Peyer's patch (tissue), 4 donors: ENCODE data around the gene SRPRA. TPM values are rescaled to one million over a fixed set of nuclear protein-coding genes. Genes with fewer than 3 reads are reported as not detected.
A peak's percentile ranks its signal among the peaks of the same experiment; 100 is the strongest.

Experiments
- DNase-seq, 3 donors: peaks; one replicate each; pipeline ENCODE4 v3.0.0-alpha.2; 2017 to 2019
- H3K27ac ChIP-seq, 4 donors: fragments of 200-600 bp; sonication (generic); one replicate each; pipeline ENCODE4 v1.5.1; 2016 to 2019
- H3K27me3 ChIP-seq, 2 donors: fragments of 200-600 bp; sonication (generic); one replicate each; pipeline ENCODE4 v1.5.1; 2019
- H3K36me3 ChIP-seq, 3 donors: fragments of 200-600 bp; sonication (generic); one replicate each; pipeline ENCODE4 v1.5.1; 2016 to 2019
- H3K4me1 ChIP-seq, 4 donors: fragments of 200-600 bp; sonication (generic); one replicate each; pipeline ENCODE4 v1.5.1; 2016 to 2019
- H3K4me3 ChIP-seq, 4 donors: fragments of 200-600 bp; sonication (generic); 1 replicate in 3 of 4; 2 replicates in 1 of 4; pipeline ENCODE4 v1.5.1; 2016 to 2019; ENCODE audit warnings: mild to moderate bottlenecking in 1 of 4
- H3K9me3 ChIP-seq, 4 donors: fragments of 200-600 bp; sonication (generic); one replicate each; pipeline ENCODE4 v1.5.1; 2016 to 2019; ENCODE audit warnings: mild to moderate bottlenecking in 1 of 4
- CTCF ChIP-seq, 6 experiments: fragments of 450-650 bp in 4 of 6; fragments of 200-600 bp in 2 of 6; sonication (generic) in 1 of 6; IDR thresholded peaks; one replicate each; pipeline ENCODE4 v1.5.1; 2017 to 2019; ENCODE audit warnings: antibody characterized with exemption in 6 of 6, mild to moderate bottlenecking in 3 of 6, moderate library complexity in 1 of 6
- POLR2A ChIP-seq, 2 donors: fragments of 450-650 bp; IDR thresholded peaks; one replicate each; pipeline ENCODE4 v1.5.1; 2017; ENCODE audit warnings: antibody characterized with exemption in 2 of 2, mild to moderate bottlenecking in 2 of 2, moderate library complexity in 2 of 2
- total RNA-seq, 4 donors: library from RNA; depleted of rRNA; stranded (reverse); fragments of >200 nt; gene quantifications; one replicate each; pipeline ENCODE4 v1.1.0, GENCODE V29; 2016

Gene SRPRA
- total RNA-seq, 4 donors from 2014 or later, result 82.9 to 109 (median 97.9) TPM

GRCh38 chr11:126307706-126308105 lies 39.0 kb upstream of the SRPRA start:
- Histone ChIP-seq H3K4me3 (no peak overlapping the region), H3K9me3 (no peaks in the 10 kb centered on the region), H3K27me3 (no peaks in the 10 kb centered on the region), H3K27ac (no peak overlapping the region), H3K4me1 (peaks cover 0 to 16% (median 0%) of the 10 kb centered on the region in 4 donors), H3K36me3 (no peaks in the 10 kb centered on the region)
- DNase-seq, result peak in 1 of 3 donors; percentile 14
- peak in 1 of 6 experiments; percentile 12 for TF ChIP-seq CTCF (IDR thresholded peaks at IDR 0.05)
- no peak for TF ChIP-seq POLR2A (IDR thresholded peaks at IDR 0.05)

GRCh38 chr11:126305699-126306098 lies 37.0 kb upstream of the SRPRA start:
- H3K27ac ChIP-seq, result no peak overlapping the region
- H3K9me3 ChIP-seq, result no peaks in the 10 kb centered on the region
- no peaks in the 10 kb centered on the region for H3K27me3 ChIP-seq
- no peaks in the 10 kb centered on the region for H3K36me3 ChIP-seq
- peaks cover 0 to 12% (median 0%) of the 10 kb centered on the region in 4 donors for H3K4me1 ChIP-seq
- no peak overlapping the region for H3K4me3 ChIP-seq
- TF ChIP-seq CTCF (IDR thresholded peaks at IDR 0.05) (no peak), POLR2A (IDR thresholded peaks at IDR 0.05) (no peak)
- DNase-seq, result peak in 1 of 3 donors; percentile 3

GRCh38 chr11:126304457-126305075 lies 35.9 kb upstream of the SRPRA start:
- H3K27me3 ChIP-seq, result no peaks in the 10 kb centered on the region
- peaks cover 0 to 10% (median 0%) of the 10 kb centered on the region in 4 donors for H3K4me1 ChIP-seq
- peak overlapping the region; percentile 82 to 90 (median 88) for H3K27ac ChIP-seq
- DNase-seq, result peak in 1 of 3 donors; percentile 5
- no peaks in the 10 kb centered on the region for H3K36me3 ChIP-seq
- no peaks in the 10 kb centered on the region for H3K9me3 ChIP-seq
- TF ChIP-seq CTCF (IDR thresholded peaks at IDR 0.05), result no peak
- H3K4me3 ChIP-seq, result peak overlapping the region; percentile 57 to 81 (median 69)

- Histone ChIP-seq H3K36me3 (no peaks in the 10 kb centered on the region), H3K27ac (peak within 1 kb of the TSS; percentile 82 to 90 (median 88)), H3K4me1 (peaks cover 0 to 10% (median 0%) of the 10 kb centered on the region in 4 donors), H3K4me3 (peak within 1 kb of the TSS; percentile 57 to 81 (median 69)), H3K27me3 (no peaks in the 10 kb centered on the region), H3K9me3 (no peaks in the 10 kb centered on the region)
- DNase-seq, result peak; percentile 81 to 94 (median 93)
- TF ChIP-seq CTCF (IDR thresholded peaks at IDR 0.05) (no peak), POLR2A (IDR thresholded peaks at IDR 0.05) (peak; percentile 51 to 77)
Measured at GRCh38 chr11:126303623-126304456, 35.1 kb upstream of the SRPRA start, which contains the start of gene DCPS. Gene DCPS (plus strand): TSS chr11:126304060. CDS start chr11:126304081, 21 bp downstream.

- H3K36me3 ChIP-seq, result peaks cover 0 to 30% (median 0%) of the 10 kb centered on the region in 3 donors
Measured at GRCh38 chr11:126297004-126297403, 28.3 kb upstream of the SRPRA start.

More at GRCh38 chr11:126297004-126297403, 28.3 kb upstream of the SRPRA start:
- no peaks in the 10 kb centered on the region for H3K4me1 ChIP-seq
- H3K4me3 ChIP-seq, result no peak overlapping the region
- no peaks in the 10 kb centered on the region for H3K9me3 ChIP-seq
- no peaks in the 10 kb centered on the region for H3K27me3 ChIP-seq
- H3K27ac ChIP-seq, result no peak overlapping the region
- no peak for DNase-seq
- TF ChIP-seq POLR2A (IDR thresholded peaks at IDR 0.05), result no peak
- TF ChIP-seq CTCF (IDR thresholded peaks at IDR 0.05), result no peak
